GM15510 (cell line): Measurements from ENCODE around the gene CFH.

Experiments used
- POLR2A ChIP-seq: IDR thresholded peaks from 3 replicates; pipeline ENCODE4 v1.6.1; 2011; ENCODE audit warnings: borderline replicate concordance; ENCODE audit not compliant: insufficient read length; ENCODE audit errors: extremely low read depth

The CFH gene

DNA sequence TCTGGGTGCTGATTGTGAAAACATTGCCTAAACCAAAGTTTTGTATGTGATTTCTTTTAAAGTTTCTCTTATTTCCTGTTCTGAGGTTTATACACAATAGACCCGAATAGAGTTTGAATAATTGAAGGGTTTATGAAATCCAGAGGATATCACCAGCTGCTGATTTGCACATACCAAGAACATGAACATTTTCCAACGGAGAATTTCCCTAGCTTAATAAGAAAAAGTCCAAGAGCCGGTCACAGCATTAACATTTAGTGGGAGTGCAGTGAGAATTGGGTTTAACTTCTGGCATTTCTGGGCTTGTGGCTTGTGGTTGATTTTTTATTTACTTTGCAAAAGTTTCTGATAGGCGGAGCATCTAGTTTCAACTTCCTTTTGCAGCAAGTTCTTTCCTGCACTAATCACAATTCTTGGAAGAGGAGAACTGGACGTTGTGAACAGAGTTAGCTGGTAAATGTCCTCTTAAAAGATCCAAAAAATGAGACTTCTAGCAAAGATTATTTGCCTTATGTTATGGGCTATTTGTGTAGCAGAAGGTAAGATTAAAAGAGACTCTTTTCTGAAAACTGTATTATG is at the start of gene CFH:
Gene CFH (plus strand): TSS at position 407 of the 579 bp plus-strand sequence. CDS start 75 bp downstream, at position 482.
- no peak for TF ChIP-seq POLR2A

GRCh38 chr1:196603651-196604050 is 48.2 kb upstream of the CFH start:
- TF ChIP-seq POLR2A = no peak

DNA sequence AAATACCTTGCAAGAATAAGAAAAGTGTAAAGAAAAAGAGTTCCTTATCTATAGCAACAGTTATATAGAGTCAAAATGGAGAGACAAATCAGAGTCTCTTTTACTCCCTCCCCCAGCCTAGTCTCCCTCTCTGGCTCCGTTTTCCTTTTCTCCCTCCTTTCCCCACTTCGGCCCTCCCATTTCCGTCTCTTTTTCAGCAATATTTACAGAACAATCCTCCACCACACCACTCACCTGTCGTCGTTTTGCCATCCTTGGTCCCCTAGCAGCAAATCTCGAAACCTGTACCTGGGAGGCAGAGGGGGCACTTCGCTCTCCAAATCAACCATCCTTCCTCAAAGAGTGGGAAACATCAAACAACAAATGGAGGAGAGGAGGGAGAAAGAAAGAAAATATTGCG is 43.9 kb upstream of the CFH start:
- no peak for TF ChIP-seq POLR2A

GRCh38 chr1:196608390-196609369 is 43.2 kb upstream of the CFH start, which contains the start of gene KCNT2:
KCNT2 (minus strand) TSS chr1:196608440; CDS start chr1:196608309, 131 bp downstream.
- TF ChIP-seq POLR2A = no peak

DNA sequence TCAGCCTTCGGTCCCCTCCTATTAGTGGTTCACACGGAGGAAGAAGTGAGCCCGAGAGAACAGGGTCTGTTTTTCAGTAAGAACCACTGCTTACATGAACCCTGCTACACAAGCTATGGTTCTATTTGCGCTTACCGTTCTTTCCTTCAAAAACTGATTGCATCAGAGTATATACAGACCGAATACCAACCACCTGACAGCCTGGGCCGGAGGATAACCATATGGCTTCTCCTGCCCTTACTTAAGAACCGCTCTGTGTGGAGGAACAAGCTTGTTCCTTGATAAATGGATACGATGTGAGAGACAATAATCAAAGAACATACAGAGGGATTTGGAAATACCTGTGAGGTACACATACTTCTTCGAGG is 42.5 kb upstream of the CFH start:
- no peak for TF ChIP-seq POLR2A

- no peak for TF ChIP-seq POLR2A
Observed at GRCh38 chr1:196611873-196612272, 40.0 kb upstream of the CFH start.

DNA sequence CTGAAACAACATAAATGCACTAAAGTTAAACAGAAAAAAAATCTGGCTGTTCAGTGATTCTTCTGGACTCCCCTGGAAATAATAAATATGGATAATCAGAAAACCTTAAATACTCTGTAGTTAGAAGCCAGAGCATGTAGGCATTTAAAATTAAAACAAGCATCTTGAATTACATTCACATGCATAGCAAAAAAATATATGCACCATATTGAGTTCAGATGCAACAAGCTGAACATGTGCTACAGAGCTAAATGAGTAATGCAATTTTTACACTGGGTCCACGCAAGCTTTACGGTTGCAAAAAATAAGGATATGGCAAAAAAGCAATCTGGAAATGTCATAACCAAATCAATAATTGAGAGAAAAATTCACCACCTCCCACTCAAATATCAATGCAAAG is 32.1 kb upstream of the CFH start:
- TF ChIP-seq POLR2A = no peak

- no peak for TF ChIP-seq POLR2A
Observed at GRCh38 chr1:196623079-196623478, 28.8 kb upstream of the CFH start.

DNA sequence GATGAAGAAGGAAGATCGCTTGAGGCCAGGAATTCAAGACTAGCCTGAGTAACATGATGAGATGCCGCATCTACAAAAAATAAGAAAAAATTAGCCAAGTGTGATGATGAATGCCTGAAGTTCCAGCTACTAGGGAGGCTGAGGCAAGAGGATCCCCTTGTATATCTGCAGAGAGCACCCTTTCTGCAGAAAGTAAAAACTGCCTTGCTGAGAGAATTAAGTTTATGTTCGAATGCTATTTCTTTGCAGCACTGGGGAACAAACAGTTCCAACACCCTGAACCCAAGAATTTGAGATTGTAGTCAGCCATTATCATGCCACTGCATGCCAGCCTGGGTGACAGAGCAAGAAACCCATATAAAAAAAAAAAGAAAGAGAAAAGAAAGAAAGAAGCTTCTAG is 23.0 kb upstream of the CFH start:
- no peak for TF ChIP-seq POLR2A

- no peak for TF ChIP-seq POLR2A
Observed at GRCh38 chr1:196637606-196638005, 14.2 kb upstream of the CFH start.

DNA sequence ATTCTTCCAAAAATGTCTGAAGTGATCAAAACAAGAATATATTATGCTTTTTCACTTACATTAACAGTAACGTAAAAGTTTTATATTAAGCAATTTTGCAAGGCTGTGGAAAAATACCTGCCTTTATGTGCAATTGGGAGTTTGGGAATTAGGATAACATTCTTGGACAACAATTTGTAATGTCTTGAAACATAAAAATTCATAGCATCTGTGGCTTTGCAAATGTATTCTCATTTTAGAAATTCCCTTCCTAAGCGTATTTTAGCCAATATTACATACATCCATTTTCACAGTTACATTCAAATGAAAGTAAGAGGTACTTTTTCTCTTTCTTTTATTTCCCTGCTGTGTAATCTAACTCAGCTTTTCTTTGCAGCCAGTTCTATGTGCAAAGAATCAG is 13.4 kb upstream of the CFH start:
- TF ChIP-seq POLR2A = no peak

- TF ChIP-seq POLR2A = no peak
Observed at GRCh38 chr1:196640976-196641375, 10.9 kb upstream of the CFH start.

- no peak for TF ChIP-seq POLR2A
Observed at GRCh38 chr1:196649990-196650389, 1.9 kb upstream of the CFH start.

DNA sequence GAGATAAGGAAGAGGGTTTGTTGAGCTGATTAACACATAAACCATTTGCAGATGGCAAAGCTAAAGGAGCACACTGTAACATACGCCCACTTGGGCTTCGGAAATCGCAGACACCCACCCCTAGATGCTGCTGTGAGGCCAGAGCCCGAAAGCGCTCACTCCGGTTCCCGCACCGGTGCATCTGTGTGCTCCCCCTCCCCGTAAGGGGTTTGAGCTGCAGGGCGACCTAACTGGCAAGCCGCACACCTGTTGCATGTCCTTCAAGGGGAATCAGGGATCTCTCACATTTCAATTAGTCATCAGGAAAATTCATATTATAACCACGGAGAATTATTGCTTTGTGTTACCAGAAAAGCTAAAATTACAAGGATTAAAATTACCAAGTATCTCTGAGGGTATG is 1.4 kb upstream of the CFH start:
- no peak for TF ChIP-seq POLR2A

GRCh38 chr1:196651079-196651478 is 764 bp upstream of the CFH start:
- no peak for TF ChIP-seq POLR2A

GRCh38 chr1:196654271-196654670 is 2.4 kb downstream of the CFH start:
- no peak for TF ChIP-seq POLR2A
